GM12872 (cell line): ENCODE data around the gene HSPB6.

Experiments
- TF ChIP-seq, protein P1 (sequence below): IDR thresholded peaks from 3 replicates; pipeline ENCODE4 v1.5.1; 2011; ENCODE audit warnings: low read depth, mild to moderate bottlenecking, low read length, moderate library complexity; ENCODE audit not compliant: insufficient read depth

Gene HSPB6

GRCh38 chr19:35756377-35757230 lies at the start of gene HSPB6:
TSS of gene HSPB6 (minus strand) at chr19:35757029. CDS start at chr19:35757008, 21 bp downstream.
- TF ChIP-seq, protein P1, sequence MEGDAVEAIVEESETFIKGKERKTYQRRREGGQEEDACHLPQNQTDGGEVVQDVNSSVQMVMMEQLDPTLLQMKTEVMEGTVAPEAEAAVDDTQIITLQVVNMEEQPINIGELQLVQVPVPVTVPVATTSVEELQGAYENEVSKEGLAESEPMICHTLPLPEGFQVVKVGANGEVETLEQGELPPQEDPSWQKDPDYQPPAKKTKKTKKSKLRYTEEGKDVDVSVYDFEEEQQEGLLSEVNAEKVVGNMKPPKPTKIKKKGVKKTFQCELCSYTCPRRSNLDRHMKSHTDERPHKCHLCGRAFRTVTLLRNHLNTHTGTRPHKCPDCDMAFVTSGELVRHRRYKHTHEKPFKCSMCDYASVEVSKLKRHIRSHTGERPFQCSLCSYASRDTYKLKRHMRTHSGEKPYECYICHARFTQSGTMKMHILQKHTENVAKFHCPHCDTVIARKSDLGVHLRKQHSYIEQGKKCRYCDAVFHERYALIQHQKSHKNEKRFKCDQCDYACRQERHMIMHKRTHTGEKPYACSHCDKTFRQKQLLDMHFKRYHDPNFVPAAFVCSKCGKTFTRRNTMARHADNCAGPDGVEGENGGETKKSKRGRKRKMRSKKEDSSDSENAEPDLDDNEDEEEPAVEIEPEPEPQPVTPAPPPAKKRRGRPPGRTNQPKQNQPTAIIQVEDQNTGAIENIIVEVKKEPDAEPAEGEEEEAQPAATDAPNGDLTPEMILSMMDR = no peak

DNA sequence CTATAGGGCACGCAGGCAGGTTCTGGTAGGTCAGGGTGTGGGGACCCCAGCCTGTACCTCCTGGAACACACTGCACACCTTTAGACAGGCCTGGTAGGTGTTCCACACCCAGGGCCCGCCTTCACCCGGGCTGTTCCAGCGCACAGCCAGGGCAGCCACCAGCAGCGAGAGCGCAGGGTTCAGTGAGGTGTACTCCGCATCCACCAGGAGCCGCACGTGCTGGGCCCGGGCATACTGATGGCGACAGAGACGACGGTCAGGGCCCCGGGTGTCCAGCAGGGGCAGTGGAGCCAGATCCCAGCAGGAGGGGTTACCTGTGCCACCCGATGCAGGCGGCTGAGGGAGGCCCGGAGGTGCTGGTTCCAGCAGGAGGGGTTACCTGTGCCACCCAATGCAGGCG lies 49.8 kb upstream of the HSPB6 start:
- TF ChIP-seq, protein P1 = no peak

DNA sequence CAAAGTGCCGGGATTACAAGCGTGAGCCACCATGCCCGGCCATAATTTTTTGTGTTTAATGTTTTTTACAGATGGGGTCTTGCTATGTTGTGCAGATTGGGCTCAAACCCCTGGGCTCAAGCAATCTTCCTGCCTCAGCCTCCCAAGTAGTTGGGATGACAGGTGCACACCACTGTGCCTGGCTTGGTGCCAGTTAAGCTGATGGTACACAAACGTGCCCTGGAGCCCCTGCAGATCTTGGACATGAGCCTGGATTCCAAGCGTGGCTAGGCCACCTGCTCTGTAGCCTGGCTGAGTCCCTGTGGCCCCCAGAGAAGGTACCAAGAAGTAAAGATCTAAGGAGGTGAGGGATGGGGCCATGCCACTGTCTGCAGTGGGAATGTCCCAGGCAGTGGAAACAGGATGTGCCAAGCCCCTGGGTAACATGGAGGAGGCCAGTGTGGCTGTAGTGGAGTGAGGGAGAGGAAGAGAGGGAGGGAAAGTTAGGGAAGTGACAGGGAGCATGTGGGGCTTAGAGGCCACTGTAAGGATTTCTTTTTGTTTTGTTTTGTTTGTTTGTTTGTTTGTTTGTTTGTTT lies 48.8 kb upstream of the HSPB6 start:
- TF ChIP-seq, protein P1 = no peak

DNA sequence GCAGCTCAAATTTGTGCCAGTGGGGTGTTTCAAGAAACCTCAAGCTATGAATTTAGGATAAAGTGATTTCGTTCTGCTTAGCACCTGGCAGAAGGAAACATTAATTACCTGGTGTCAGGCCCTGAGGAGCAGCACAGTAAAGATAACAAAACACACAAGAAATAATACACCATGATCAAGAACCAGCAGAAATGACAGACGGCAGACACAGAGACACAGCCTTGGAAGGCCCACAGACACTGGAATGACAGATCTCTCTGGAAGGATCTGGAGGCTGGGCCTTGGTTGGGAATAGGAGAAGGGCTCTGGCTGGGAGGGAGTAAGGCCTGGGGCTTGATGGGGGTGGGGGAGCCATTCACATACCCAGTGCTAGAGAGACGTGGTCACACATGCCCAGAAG lies 45.0 kb upstream of the HSPB6 start:
- TF ChIP-seq, protein P1 = no peak

DNA sequence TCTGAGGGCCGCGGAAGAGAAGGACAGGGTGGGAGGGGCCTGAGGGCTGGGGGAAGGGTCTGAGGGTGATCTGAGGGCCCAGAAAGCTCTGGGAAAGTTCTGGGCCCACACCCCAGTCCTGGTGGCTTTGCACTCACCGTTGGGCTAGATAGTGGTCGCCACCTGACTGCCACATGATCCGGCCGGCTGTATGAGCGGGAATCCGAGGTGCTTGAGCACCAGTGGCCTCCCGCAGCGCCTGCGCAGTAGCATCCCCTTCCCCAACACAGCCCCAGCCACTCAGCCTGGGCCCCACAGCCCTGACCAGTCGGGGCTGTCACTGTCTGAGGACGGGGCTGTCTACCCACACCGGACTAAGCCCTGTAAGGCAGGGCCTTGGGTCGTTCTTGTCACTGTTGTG lies 40.8 kb upstream of the HSPB6 start:
- TF ChIP-seq, protein P1 = no peak

DNA sequence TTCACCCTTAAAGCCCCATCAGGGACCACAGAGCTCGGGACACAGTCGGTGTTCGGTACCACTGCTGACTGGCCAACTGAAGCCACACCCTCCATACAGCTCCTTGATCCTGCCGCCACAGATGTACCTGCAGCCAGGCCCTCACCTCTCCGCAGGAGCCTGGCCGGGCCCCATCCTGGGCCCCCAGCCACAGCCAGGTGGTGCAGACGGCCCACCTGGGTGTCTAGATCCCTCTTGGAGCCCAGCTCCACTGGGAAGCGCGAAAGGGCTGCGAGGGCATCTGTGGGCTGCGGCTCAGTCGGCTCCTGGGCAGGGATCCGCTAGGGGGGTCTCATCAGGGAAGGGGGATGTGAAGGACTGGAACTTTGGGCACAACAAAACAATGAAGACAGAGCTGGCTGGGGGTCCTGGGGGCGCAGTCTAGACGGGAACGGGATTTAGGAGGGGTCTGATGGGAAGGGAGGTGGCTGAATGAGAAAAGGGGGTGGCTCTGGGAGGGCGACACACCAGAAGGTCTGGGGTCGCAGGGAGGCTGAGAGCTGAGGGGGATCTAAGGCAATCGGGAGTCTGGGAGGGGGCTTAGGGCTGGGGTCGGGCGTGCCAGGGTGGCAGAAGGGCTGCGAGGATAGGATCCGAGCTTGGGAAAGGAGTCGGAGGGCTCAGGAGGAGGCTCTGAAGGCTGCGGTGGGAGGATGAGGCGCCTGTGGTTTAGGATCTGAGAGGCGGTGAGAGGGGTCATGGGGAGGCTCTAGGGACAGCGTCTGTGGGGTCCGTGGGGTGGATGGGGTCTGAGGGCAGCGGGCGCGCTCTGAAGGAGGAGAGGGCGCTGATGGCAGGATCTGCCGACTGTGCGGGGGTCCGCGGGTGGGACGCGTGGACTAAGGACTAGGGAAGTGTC lies 40.1 kb upstream of the HSPB6 start:
- TF ChIP-seq, protein P1 = no peak
